HCT116 (cell line): ENCODE results near the gene FSIP1. TPM values are rescaled to one million over a fixed set of nuclear protein-coding genes. Genes with fewer than 3 reads are reported as not detected.

ENCODE experiments used
- ATAC-seq: fragments of 200-7000 bp; cut with Tn5 transposase; 2 replicates; pipeline ENCODE4 v1.9.1; 2020; ENCODE audit warnings: mild to moderate bottlenecking, moderate library complexity
- BruUV-seq: library from RNA; stranded (reverse); fragments of 400-500 nt; replicated peaks from 2 replicates; lab custom pipeline; 2021; lab: Mats Ljungman, UMichigan
- CTCF ChIA-PET: fragments of 300-600 bp; sonication (Branson Sonifier 250); formaldehyde crosslinking; loops from one replicate; lab custom pipeline; 2021; ENCODE audit warnings: antibody characterized with exemption; lab: Charles Lee
- POLR2A ChIA-PET: fragments of 300-600, 350-600 bp; sonication (Branson Sonifier 250); formaldehyde crosslinking; loops from one replicate; lab custom pipeline; 2021; ENCODE audit warnings: antibody characterized with exemption; lab: Charles Lee
- RAD21 ChIA-PET, 2 experiments: fragments of 300-600 bp; sonication (Branson Sonifier 250); formaldehyde crosslinking; loops; one replicate each; lab custom pipeline; 2023; ENCODE audit warnings: low total read pairs in 2 of 2; ENCODE audit not compliant: uncharacterized antibody in 2 of 2, unreplicated experiment in 2 of 2, low non-redundant PET in 1 of 2; lab: Charles Lee
- DNase-seq: peaks from one replicate; pipeline ENCODE4 v3.0.0-alpha.2; 2010; ENCODE audit warnings: low read depth, low spot score
- H2AFZ ChIP-seq: fragments of 200-600 bp; shearing (Covaris generic), sonication (generic); 2 replicates; pipeline ENCODE4 v1.6.1; 2017; ENCODE audit warnings: low read depth, mixed run types, mixed read lengths, antibody characterized with exemption, low read length; ENCODE audit not compliant: poor library complexity, severe bottlenecking
- H3K27ac ChIP-seq: 2 replicates; pipeline ENCODE4 v1.5.1; 2012; ENCODE audit warnings: low read depth, low read length
- H3K27me3 ChIP-seq: fragments of 200-600 bp; sonication (generic); 2 replicates; pipeline ENCODE4 v1.6.1; 2016; ENCODE audit warnings: mixed run types, low read length, mixed read lengths; ENCODE audit not compliant: insufficient read depth
- H3K36me3 ChIP-seq, 2 experiments: fragments of 200-500 bp in 1 of 2; fragments of 200-600 bp in 1 of 2; sonication (Bioruptor generic) in 1 of 2; sonication (generic) in 1 of 2; 2 replicates each; pipeline versions ENCODE4 v1.5.1 to v1.6.1; 2014 to 2016; ENCODE audit warnings: low read length in 2 of 2, inconsistent platforms in 1 of 2, mixed read lengths in 1 of 2, mixed run types in 1 of 2; ENCODE audit not compliant: insufficient read depth in 2 of 2, control insufficient read depth in 1 of 2
- H3K4me1 ChIP-seq, 2 experiments: fragments of 200-600 bp in 1 of 2; sonication (generic) in 1 of 2; 2 replicates each; pipeline versions ENCODE4 v1.5.1 to v1.6.1; 2012 to 2017; ENCODE audit warnings: low read length in 2 of 2, inconsistent platforms in 1 of 2, mild to moderate bottlenecking in 1 of 2, mixed read lengths in 1 of 2, mixed run types in 1 of 2, moderate library complexity in 1 of 2; ENCODE audit not compliant: insufficient read depth in 2 of 2, control insufficient read depth in 1 of 2
- H3K4me2 ChIP-seq: fragments of 200-600 bp; sonication (generic); 2 replicates; pipeline ENCODE4 v1.6.1; 2017; ENCODE audit warnings: mixed run types, low read length, mixed read lengths
- H3K4me3 ChIP-seq, 2 experiments: fragments of 200-600 bp in 1 of 2; sonication (generic) in 1 of 2; replicated peaks in 1 of 2; 2 replicates each; pipeline ENCODE4 v1.5.1; 2011 to 2016; ENCODE audit warnings: low read length in 2 of 2, control low read depth in 1 of 2, low read depth in 1 of 2, mild to moderate bottlenecking in 1 of 2, mixed read lengths in 1 of 2, mixed run types in 1 of 2
- H3K79me2 ChIP-seq: fragments of 200-600 bp; sonication (generic); 2 replicates; pipeline ENCODE4 v1.6.1; 2017; ENCODE audit warnings: mild to moderate bottlenecking, mixed run types, low read length, moderate library complexity, mixed read lengths; ENCODE audit not compliant: insufficient read depth
- H3K9ac ChIP-seq: fragments of 200-600 bp; sonication (generic); 2 replicates; pipeline ENCODE4 v1.6.1; 2016; ENCODE audit warnings: low read length, mixed read lengths
- H3K9me2 ChIP-seq: fragments of 200-600 bp; sonication (generic), shearing (Covaris generic); 2 replicates; pipeline ENCODE4 v1.6.1; 2017; ENCODE audit warnings: mixed run types, mild to moderate bottlenecking, moderate library complexity; ENCODE audit not compliant: insufficient read depth
- H3K9me3 ChIP-seq, 2 experiments: fragments of 200-500 bp in 1 of 2; fragments of 200-600 bp in 1 of 2; sonication (Bioruptor generic) in 1 of 2; sonication (generic) in 1 of 2; 2 replicates each; pipeline ENCODE4 v1.6.1; 2014 to 2017; ENCODE audit warnings: low read length in 2 of 2, mixed read lengths in 2 of 2, inconsistent platforms in 1 of 2, low read depth in 1 of 2, mild to moderate bottlenecking in 1 of 2, mixed run types in 1 of 2, moderate library complexity in 1 of 2; ENCODE audit not compliant: control insufficient read depth in 1 of 2, insufficient read depth in 1 of 2
- H4K20me1 ChIP-seq: fragments of 200-600 bp; sonication (generic), shearing (Covaris generic); 2 replicates; pipeline ENCODE4 v1.6.1; 2017; ENCODE audit warnings: mixed run types, mild to moderate bottlenecking, moderate library complexity; ENCODE audit not compliant: insufficient read depth
- CBX3 ChIP-seq: IDR thresholded peaks from 2 replicates; pipeline ENCODE4 v1.6.1; 2012; ENCODE audit warnings: low read depth
- CTCF ChIP-seq, 3 experiments: fragments of 200-600 bp in 1 of 3; sonication (generic) in 1 of 3; IDR thresholded peaks in 2 of 3; conservative IDR thresholded peaks in 1 of 3; 2 replicates each; pipeline ENCODE4 v1.5.1; 2012 to 2017; ENCODE audit warnings: low read depth in 2 of 3, low read length in 2 of 3, antibody characterized with exemption in 1 of 3, borderline replicate concordance in 1 of 3, control low read depth in 1 of 3, mild to moderate bottlenecking in 1 of 3, mixed read lengths in 1 of 3, mixed run types in 1 of 3, moderate library complexity in 1 of 3; ENCODE audit not compliant: insufficient read depth in 1 of 3
- EGR1 ChIP-seq: IDR thresholded peaks from 2 replicates; pipeline ENCODE4 v1.6.1; 2012; ENCODE audit warnings: low read depth
- ELF1 ChIP-seq: IDR thresholded peaks from 2 replicates; pipeline ENCODE4 v1.6.1; 2012; ENCODE audit warnings: low read depth, borderline replicate concordance
- EZH2phosphoT487 ChIP-seq: fragments of 200-600 bp; IDR thresholded peaks from 2 replicates; pipeline ENCODE4 v1.6.1; 2018; ENCODE audit warnings: antibody characterized with exemption, borderline replicate concordance
- JUND ChIP-seq: IDR thresholded peaks from 2 replicates; pipeline ENCODE4 v1.6.1; 2012
- MAX ChIP-seq: IDR thresholded peaks from 2 replicates; pipeline ENCODE4 v1.6.1; 2012
- POLR2A ChIP-seq: IDR thresholded peaks from 2 replicates; pipeline ENCODE4 v1.7.0; 2011; ENCODE audit warnings: borderline replicate concordance; ENCODE audit not compliant: insufficient read depth, insufficient read length; ENCODE audit errors: extremely low read depth
- REST ChIP-seq: IDR thresholded peaks from 2 replicates; pipeline ENCODE4 v1.6.1; 2012; ENCODE audit warnings: low read depth
- SIN3A ChIP-seq: IDR thresholded peaks from 2 replicates; pipeline ENCODE4 v1.6.1; 2012; ENCODE audit warnings: low read depth
- SRF ChIP-seq: IDR thresholded peaks from 2 replicates; pipeline ENCODE4 v1.6.1; 2012; ENCODE audit warnings: low read depth
- YY1 ChIP-seq: IDR thresholded peaks from 2 replicates; pipeline ENCODE4 v1.6.1; 2011; ENCODE audit warnings: low read length, low read depth, moderate library complexity, mild to moderate bottlenecking; ENCODE audit not compliant: insufficient replicate concordance; ENCODE audit errors: extremely low read depth
- ZNF274 ChIP-seq: fragments of 200-500 bp; sonication (Bioruptor generic); IDR thresholded peaks from 2 replicates; pipeline ENCODE4 v1.6.1; 2014; ENCODE audit warnings: mild to moderate bottlenecking, low read depth, low read length, inconsistent platforms
- intact Hi-C: fragments of 100-400 bp; cut with micrococcal nuclease; formaldehyde crosslinking; loops from 2 replicates; pipeline ENCODE4 v1.10.0; 2022
- total RNA-seq: library from RNA; stranded (reverse); gene quantifications from one replicate; pipeline ENCODE4 v1.2.1, GENCODE V29; 2021; ENCODE audit not compliant: unreplicated experiment

The FSIP1 gene
- total RNA-seq, 1 experiment from 2014 or later: 0.42 TPM

GRCh38 chr15:39695793-39696192 lies 86.8 kb downstream of the FSIP1 start:
- Histone ChIP-seq H3K4me3 (no peak overlapping the region), H3K79me2 (no peaks in the 10 kb centered on the region), H2AFZ (no peak overlapping the region), H3K27me3 (no peaks in the 10 kb centered on the region), H3K4me2 (no peak overlapping the region), H3K9me2 (no peaks in the 10 kb centered on the region), H3K4me1 (no peaks in the 10 kb centered on the region), H4K20me1 (no peaks in the 10 kb centered on the region), H3K9ac (no peak overlapping the region), H3K27ac (no peak overlapping the region), H3K9me3 (no peaks in the 10 kb centered on the region), H3K36me3 (no peaks in the 10 kb centered on the region)
- no peak for ATAC-seq
- ChIA-PET CTCF (interaction anchor here (0.6 kb wide), 1 partner anchor 9 kb away, joined by 4 read pairs; no protein-coding TSS in a partner anchor), POLR2A (no interaction called here), RAD21 (no interaction called here)
- DNase-seq: no peak
- TF ChIP-seq YY1 (no peak), CBX3 (no peak), EZH2phosphoT487 (no peak), POLR2A (no peak), JUND (no peak), ELF1 (no peak), REST (no peak), MAX (no peak), SRF (no peak), EGR1 (no peak), CTCF (IDR thresholded peaks at IDR 0.05 in 2 of 3, conservative IDR thresholded peaks at IDR 0.05 in 1 of 3; ENCODE audit: borderline replicate concordance in 1 of 3, insufficient read depth in 1 of 3, low read depth in 2 of 3, low read length in 2 of 3) (no peak), ZNF274 (no peak), SIN3A (no peak)
- no TSS peak for BruUV-seq
- intact Hi-C loops: no loop called here
